Posterior vena cava (tissue), 2 donors: ENCODE results near the gene LCE1B. TPM values are rescaled to one million over a fixed set of nuclear protein-coding genes. Genes with fewer than 3 reads are reported as not detected.

ENCODE experiments used
- DNase-seq: peaks from one replicate; pipeline ENCODE4 v3.0.0-alpha.2; 2020; ENCODE audit warnings: low spot score
- intact Hi-C, 2 donors: fragments of 100-400 bp; cut with DNase I; formaldehyde crosslinking; loops; one replicate each; pipeline versions ENCODE4 v1.14.1 to v1.14.2; 2022 to 2023
- long read RNA-seq, 2 donors: library from polyadenylated mRNA; unstranded; transcript quantifications; one replicate each; pipeline ENCODE4 v2.0.0, GENCODE V29; 2020 to 2021
- total RNA-seq, 2 donors: library from RNA; stranded (reverse); fragmentation: NEBNext Ultra II Directional; extraction: Animal tissue kit (Norgen Biotek cat#: 25700); gene quantifications; one replicate each; pipeline ENCODE4 v1.2.1, GENCODE V29; 2021
- donor health status: DM: yes; HTN: yes; CAD: no.
- donor health status: DM: yes; HTN: yes; CAD: no.

Gene LCE1B
- not detected for total RNA-seq
- long read RNA-seq, donor 1, result 0 reads
- long read RNA-seq, donor 2, result 0 reads

- intact Hi-C loops, result no loop called here
- no peak for DNase-seq
Measured at GRCh38 chr1:152811671-152812070, at the start of gene LCE1B. Gene LCE1B, plus strand, starts transcription at chr1:152811971. Its CDS starts 476 bp downstream, at chr1:152812447.

DNA sequence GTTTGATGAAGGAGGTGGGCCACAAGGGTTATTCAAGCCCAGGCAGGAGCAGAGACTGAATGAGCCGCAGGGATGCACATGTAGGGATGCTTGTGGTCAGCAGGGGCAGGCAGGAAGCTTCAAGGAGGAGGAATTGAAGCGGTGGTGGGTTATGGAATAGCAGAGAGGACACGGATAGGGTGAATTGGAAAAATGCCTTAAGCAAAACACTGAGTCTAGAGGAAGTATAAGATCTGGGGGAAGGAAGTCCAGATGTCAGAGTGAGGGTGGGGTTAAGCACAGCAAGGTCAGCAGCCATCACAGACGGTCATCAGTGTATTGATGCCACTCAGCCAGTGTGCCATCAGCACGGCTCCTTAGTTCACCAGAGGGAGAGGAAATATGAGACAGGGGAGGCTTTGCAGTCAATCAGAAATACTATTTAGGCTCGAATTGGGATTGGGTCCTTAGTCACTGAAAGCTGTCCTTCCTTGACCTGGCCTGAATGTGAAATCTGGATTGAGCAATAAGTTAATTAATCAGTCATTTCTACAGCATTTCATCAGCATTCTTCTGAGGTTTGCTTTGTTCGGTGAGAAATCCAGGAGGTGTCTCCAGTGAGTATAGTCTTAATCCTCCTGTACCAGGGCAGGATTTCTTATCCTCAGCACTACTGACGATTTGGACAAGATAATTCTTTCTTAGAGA lies 42.8 kb upstream of the LCE1B start:
- no peak for DNase-seq
- intact Hi-C loops, result no loop called here

DNA sequence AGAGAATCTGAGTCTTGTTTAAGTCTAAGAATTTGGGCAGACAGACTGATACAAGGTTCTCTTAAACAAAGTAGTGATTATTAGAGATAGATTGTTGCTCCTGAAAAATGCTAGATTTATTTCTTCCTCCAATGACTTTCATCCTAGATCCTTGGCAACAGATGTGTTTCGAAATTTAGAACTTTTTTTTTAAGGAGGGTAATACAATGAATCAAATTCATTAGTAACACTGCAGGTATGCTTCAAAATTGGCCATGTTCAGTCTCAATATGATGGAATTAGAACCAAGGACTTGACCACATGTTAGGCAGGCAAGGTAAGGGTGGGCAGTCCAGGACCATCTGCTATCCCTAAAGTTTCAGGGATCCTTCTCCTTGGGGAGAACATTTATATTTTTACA lies 41.4 kb upstream of the LCE1B start:
- no peak for DNase-seq
- intact Hi-C loops, result no loop called here

GRCh38 chr1:152774875-152775274 lies 36.9 kb upstream of the LCE1B start, which contains the start of gene LCE1F:
Gene LCE1F, plus strand, starts transcription at chr1:152775140. Its CDS starts 1,232 bp downstream, at chr1:152776372.
- intact Hi-C loops, result no loop called here
- no peak for DNase-seq

DNA sequence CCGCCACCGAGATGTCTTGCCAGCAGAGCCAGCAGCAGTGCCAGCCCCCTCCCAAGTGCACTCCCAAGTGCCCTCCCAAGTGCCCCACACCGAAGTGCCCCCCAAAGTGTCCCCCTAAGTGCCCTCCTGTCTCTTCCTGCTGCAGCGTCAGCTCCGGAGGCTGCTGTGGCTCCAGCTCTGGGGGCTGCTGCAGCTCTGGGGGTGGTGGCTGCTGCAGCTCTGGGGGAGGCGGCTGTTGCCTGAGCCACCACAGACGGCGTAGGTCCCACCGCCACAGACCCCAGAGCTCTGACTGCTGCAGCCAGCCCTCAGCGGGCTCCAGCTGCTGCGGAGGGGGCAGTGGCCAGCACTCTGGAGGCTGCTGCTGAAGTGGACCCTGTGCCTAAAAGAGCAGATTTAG lies 35.4 kb upstream of the LCE1B start:
- intact Hi-C loops, result no loop called here
- DNase-seq, result no peak

DNA sequence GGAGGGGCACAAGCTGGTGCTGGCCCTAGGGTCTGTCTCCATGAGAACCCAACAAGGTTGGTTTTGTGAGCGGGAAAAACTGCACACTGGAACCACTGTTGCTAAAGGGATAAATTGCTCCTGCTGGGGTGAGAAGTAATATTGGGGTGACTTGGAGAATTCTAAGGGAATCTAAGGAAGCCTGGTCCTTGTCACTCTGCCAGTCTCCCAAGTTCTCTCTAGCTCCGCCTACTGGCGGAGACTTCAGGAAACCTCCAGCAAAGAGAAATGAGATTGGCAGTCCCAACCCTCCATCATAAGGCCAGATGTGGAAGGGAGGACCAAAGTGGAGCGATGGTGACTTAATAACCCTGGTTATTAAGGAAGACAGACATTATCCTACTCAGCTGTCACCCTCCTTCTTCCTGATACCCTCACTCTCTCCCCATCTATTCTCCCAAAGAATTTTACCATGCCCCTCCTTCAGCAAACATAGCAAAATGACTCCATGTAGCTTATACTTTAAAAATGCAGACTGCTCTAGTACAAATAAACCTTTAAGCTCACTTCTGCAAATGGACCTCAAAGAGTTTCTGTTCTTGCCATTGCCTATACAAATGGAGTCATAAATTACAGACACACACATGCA lies 34.1 kb upstream of the LCE1B start:
- intact Hi-C loops, result no loop called here
- DNase-seq, result no peak

DNA sequence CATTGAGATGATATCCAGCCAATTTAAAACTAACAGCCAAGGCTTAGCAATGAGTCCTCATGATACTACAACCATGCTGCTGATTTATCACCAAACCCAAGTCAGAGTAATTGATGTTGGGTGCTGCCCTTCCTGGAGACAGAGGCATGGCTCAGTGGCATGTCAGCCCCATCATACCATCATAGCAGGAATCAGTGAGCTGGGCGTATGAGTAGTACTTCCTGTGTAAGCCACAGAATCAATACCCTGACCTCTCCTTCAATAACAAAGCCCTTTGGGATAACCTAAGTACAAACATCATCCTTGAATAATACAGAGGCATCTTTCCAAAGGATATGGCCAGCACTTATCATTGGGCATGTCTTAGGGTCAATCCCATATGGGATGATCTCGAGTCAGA lies 28.7 kb upstream of the LCE1B start:
- intact Hi-C loops, result no loop called here
- DNase-seq, result no peak

DNA sequence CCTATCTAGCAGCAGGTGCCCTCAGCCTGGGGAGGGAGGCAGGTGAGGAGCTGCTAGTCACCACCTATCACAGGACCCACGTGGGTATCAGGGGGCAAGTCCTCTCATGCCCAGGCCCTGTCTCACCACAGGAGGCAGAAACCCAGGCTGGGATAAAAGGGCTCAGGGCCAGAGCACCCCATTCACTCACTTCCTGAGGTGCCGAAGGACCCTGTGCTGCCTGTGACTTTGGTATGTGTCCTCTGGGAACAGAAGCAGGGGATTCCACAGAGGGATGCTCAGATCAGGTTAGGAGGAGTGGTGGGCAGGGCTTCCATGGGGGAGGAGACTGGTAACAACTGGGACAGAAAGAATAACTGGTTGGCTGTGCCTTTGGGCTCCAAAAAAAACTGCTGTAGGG lies 25.7 kb upstream of the LCE1B start, which contains the start of gene LCE1E:
LCE1E (plus strand) TSS at position 181 of the 400 bp plus-strand sequence. CDS start 1,043 bp downstream, outside the sequence.
- intact Hi-C loops, result no loop called here
- no peak for DNase-seq

- intact Hi-C loops, result no loop called here
- no peak for DNase-seq
Measured at GRCh38 chr1:152795686-152796085, 16.1 kb upstream of the LCE1B start.

GRCh38 chr1:152796421-152796820 lies 15.3 kb upstream of the LCE1B start, which contains the start of gene LCE1D:
Gene LCE1D, plus strand, starts transcription at chr1:152796721. Its CDS starts 1,074 bp downstream, at chr1:152797795.
- intact Hi-C loops, result no loop called here

DNA sequence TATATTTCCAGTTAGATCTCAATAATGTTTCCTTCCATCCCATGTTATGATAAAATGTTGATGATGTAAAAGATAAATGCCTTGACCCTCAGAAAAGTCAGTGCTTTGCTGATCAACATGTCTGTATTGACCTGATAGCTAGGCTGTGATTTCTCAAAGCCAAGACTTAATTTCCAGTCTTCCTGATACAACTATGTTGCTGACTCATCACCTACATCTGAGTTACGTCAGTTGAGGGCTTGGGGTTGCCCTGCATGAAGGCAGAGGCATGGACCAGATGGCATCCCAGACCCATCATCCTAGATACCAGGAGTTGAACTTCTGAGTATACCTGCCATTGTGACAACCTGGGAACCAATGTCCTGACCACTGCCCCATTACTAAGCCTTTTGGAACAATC lies 10.4 kb upstream of the LCE1B start:
- no peak for DNase-seq
- intact Hi-C loops, result no loop called here

More at GRCh38 chr1:152796421-152796820, 15.3 kb upstream of the LCE1B start, which contains the start of gene LCE1D:
- DNase-seq, result no peak

GRCh38 chr1:152806576-152806975 lies 5.2 kb upstream of the LCE1B start, which contains the start of gene LCE1C:
Gene LCE1C, minus strand, starts transcription at chr1:152806651. Its CDS starts 1,173 bp downstream, at chr1:152805478.
- intact Hi-C loops, result no loop called here

GRCh38 chr1:152811050-152811449 lies 721 bp upstream of the LCE1B start:
- intact Hi-C loops, result no loop called here
- no peak for DNase-seq

More at GRCh38 chr1:152806576-152806975, 5.2 kb upstream of the LCE1B start, which contains the start of gene LCE1C:
- no peak for DNase-seq

DNA sequence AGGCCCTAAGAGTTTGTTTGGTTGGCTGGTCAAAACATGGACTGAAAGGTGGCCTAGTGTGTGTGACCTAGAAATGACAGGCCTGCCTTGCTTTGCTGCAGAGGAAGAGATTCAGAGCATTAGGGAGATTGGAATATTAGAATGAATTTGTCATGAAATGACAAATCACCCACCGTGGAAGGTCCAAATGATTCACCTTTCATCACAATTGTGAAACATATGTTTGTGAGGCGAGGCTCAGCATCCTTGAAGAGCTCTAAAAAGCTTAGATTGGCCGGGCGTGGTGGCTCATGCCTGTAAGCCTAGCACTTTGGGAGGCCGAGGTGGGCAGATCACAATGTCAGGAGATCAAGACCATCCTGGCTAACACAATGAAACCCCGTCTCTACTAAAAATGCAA lies 5.5 kb downstream of the LCE1B start:
- no peak for DNase-seq
- intact Hi-C loops, result no loop called here

DNA sequence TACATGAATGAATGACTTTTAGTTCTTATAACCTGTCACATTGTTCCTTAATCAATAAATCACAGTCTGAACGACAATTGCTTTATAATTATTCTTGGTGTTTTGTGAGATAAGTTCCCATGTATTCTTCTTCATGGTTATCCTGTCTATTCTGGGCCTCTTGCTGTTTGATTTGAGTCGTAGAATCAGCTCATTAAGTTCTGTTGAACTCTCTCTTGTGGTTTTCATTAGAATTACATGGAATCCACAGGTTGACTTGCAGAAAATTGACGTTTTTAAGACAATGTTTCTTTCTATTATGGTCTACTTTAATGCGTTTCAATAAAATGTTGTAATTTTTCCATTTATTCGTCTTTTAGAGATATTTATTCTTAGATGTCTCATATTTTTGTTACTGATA lies 11.5 kb downstream of the LCE1B start:
- DNase-seq, result no peak
- intact Hi-C loops, result no loop called here

GRCh38 chr1:152824964-152825363 lies 13.2 kb downstream of the LCE1B start:
- DNase-seq, result no peak
- intact Hi-C loops, result no loop called here

GRCh38 chr1:152827173-152827572 lies 15.4 kb downstream of the LCE1B start, which contains the start of gene LCE1A:
Gene LCE1A, plus strand, starts transcription at chr1:152827473. Its CDS starts 0 bp downstream, at chr1:152827473.
- no peak for DNase-seq
- intact Hi-C loops, result no loop called here

GRCh38 chr1:152836870-152837269 lies 25.1 kb downstream of the LCE1B start:
- intact Hi-C loops, result no loop called here
- no peak for DNase-seq

DNA sequence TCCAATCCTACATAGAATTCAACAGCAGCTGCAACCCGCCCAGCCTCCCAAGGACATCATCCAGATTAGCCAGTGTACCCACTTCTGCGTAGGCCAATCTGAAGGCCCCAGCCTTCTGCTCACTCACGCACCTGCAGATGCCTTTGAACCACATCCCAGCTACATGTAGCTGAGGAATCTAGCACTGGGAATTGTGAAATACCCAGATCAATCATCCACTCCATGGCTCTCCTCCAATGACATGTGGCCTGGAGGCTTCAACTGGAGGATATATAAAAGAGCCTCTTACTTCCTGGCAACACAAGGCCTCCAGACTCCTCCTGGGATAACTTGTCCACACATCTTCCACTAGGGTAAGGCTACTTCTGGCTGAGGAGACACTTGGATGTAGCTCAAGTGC lies 30.8 kb downstream of the LCE1B start, which contains the start of gene LCE6A:
LCE6A (plus strand) TSS at position 301 of the 400 bp plus-strand sequence. CDS start 665 bp downstream, outside the sequence.
- DNase-seq, result no peak
- intact Hi-C loops, result loop anchor here in 1 of 2 donors (10.0 kb wide), 1 partner anchor 62 kb away; the partner anchor contains the start of gene IVL

DNA sequence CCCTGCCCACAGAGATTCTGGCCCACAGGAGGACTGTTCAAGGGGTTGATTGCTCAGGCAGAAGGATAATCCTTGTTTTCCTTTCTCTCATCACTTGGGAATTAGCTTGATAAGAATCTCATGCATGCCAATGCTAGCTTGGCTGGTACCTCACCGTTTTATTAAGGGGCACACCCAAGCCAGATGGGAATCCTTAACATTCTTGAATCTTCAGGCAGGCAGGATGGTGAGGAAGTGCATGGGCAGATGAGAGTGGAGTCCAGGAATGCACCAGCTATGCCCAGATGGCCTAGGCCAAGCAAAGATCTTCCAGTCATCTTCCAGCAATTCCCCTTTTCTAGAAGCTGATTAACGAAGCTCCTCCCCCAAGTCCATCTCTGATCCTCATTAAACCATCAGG lies 43.9 kb downstream of the LCE1B start:
- DNase-seq, result no peak
- intact Hi-C loops, result no loop called here
